Measurements from ENCODE around the gene GPI. TPM values are rescaled to one million over a fixed set of nuclear protein-coding genes. Genes with fewer than 3 reads are reported as not detected.

The GPI gene
- total RNA-seq, 2 donors from 2014 or later = 181 to 183 TPM

DNA sequence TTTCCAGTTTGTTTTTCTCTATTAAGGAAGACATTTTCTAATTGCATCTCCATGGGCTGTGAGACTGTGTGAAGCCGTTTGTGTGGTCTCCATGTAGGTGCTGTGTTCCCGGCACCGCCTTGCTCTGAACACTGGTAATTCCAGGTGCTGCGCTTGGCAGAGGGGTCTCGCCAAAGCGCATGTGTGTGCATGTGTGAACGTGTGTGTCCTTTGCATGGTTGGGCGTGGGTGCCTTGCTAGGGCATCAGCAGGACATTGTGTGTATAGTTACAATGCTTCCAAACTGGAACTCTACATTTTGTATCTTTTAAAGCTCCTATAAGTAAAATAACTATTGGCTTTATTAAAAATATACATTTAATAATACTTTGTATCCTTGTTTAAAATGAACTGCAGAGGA is 9.8 kb upstream of the GPI start:
- Mint-ChIP-seq H3K4me3 (no peak overlapping the region), H3K4me1 (peaks cover 9% of the 10 kb centered on the region), H3K36me3 (ENCODE audit: low read depth) (peaks cover 20% of the 10 kb centered on the region), H3K27me3 (ENCODE audit: insufficient read depth) (peaks cover 2% of the 10 kb centered on the region), H3K9me3 (no peaks in the 10 kb centered on the region), H3K27ac (no peak overlapping the region)
- H3K27me3 ChIP-seq (ENCODE audit: control insufficient read depth, insufficient read depth, low read length, poor library complexity, severe bottlenecking) = no peaks in the 10 kb centered on the region
- peaks cover 22% of the 10 kb centered on the region for H3K36me3 ChIP-seq (ENCODE audit: control insufficient read depth, insufficient read depth, low read length)
- no peaks in the 10 kb centered on the region for H3K9me3 ChIP-seq (ENCODE audit: control insufficient read depth, low read length)
- H3K4me1 ChIP-seq (ENCODE audit: control insufficient read depth, insufficient read depth, low read length) = no peaks in the 10 kb centered on the region
- H3K27ac ChIP-seq (ENCODE audit: low read depth, low read length) = no peak overlapping the region
- TF ChIP-seq, protein P1, sequence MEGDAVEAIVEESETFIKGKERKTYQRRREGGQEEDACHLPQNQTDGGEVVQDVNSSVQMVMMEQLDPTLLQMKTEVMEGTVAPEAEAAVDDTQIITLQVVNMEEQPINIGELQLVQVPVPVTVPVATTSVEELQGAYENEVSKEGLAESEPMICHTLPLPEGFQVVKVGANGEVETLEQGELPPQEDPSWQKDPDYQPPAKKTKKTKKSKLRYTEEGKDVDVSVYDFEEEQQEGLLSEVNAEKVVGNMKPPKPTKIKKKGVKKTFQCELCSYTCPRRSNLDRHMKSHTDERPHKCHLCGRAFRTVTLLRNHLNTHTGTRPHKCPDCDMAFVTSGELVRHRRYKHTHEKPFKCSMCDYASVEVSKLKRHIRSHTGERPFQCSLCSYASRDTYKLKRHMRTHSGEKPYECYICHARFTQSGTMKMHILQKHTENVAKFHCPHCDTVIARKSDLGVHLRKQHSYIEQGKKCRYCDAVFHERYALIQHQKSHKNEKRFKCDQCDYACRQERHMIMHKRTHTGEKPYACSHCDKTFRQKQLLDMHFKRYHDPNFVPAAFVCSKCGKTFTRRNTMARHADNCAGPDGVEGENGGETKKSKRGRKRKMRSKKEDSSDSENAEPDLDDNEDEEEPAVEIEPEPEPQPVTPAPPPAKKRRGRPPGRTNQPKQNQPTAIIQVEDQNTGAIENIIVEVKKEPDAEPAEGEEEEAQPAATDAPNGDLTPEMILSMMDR (conservative IDR thresholded peaks at IDR 0.05) = no peak
- DNase-seq = no peak
- WGBS, 2 experiments (ENCODE audit: insufficient coverage in 1 of 2, insufficient read length in 1 of 2) = 94 to 96% methylated on average over 4 to 8 of the region's 8 CpGs
- no peak overlapping the region for H3K4me3 ChIP-seq (ENCODE audit: low read length)
- no peak overlapping the region for H3K9ac ChIP-seq (ENCODE audit: extremely low read depth, low read length, poor library complexity, severe bottlenecking)

DNA sequence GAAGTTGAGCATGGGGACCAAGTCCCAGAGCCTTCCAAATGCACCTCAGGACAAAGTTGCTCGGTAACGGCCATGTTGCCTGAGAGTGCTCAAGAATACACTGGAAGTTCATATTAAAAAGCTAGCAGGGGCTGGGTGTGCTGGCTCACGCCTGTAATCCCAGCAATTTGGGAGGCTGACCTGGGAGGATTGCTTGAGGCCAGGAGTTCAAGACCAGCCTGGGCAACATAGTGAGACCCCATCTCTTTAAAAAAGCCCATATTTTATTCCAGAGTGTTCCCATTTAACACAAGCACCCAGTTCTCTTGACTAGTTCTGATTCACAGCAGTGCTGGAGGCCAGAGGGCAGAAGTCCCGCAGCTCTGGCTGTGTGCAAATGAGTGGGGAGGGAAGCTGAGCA is 8.1 kb upstream of the GPI start:
- H3K27me3 Mint-ChIP-seq (ENCODE audit: insufficient read depth) = peaks cover 2% of the 10 kb centered on the region
- H3K27me3 ChIP-seq (ENCODE audit: control insufficient read depth, insufficient read depth, low read length, poor library complexity, severe bottlenecking) = no peaks in the 10 kb centered on the region
- TF ChIP-seq, protein P1 (conservative IDR thresholded peaks at IDR 0.05) = no peak
- no peak overlapping the region for H3K4me3 ChIP-seq (ENCODE audit: low read length)
- no peak overlapping the region for H3K27ac ChIP-seq (ENCODE audit: low read depth, low read length)
- no peak for DNase-seq
- peaks cover 9% of the 10 kb centered on the region for H3K4me1 Mint-ChIP-seq
- peaks cover 13% of the 10 kb centered on the region for H3K36me3 ChIP-seq (ENCODE audit: control insufficient read depth, insufficient read depth, low read length)
- H3K9ac ChIP-seq (ENCODE audit: extremely low read depth, low read length, poor library complexity, severe bottlenecking) = no peak overlapping the region
- no peaks in the 10 kb centered on the region for H3K9me3 ChIP-seq (ENCODE audit: control insufficient read depth, low read length)
- no peaks in the 10 kb centered on the region for H3K9me3 Mint-ChIP-seq
- WGBS, 2 experiments (ENCODE audit: insufficient coverage in 1 of 2, insufficient read length in 1 of 2) = 89 to 90% methylated on average over 2 to 4 of the region's 4 CpGs
- H3K4me1 ChIP-seq (ENCODE audit: control insufficient read depth, insufficient read depth, low read length) = no peaks in the 10 kb centered on the region
- no peak overlapping the region for H3K27ac Mint-ChIP-seq
- no peak overlapping the region for H3K4me3 Mint-ChIP-seq
- H3K36me3 Mint-ChIP-seq (ENCODE audit: low read depth) = peaks cover 11% of the 10 kb centered on the region

DNA sequence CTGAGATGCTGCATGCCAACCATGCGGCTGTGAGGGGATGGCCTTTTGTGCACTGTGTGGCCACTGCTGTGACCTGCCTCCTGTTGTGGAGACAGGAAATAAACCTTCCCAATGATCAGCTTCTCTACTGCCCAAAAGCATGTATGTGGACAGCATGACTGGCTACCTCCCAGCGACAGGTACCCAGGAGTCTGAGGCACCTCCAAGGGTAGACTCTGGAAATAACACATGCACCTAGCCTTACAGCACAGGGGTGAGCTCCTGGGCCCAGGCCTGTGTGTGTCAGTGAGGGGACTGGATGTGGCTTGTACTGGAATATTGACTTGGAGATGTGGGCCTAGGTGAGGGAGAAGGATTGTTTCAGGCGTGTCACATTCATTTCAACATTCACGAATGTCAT is 7.6 kb upstream of the GPI start:
- DNase-seq = no peak
- Mint-ChIP-seq H3K4me3 (no peak overlapping the region), H3K4me1 (peaks cover 9% of the 10 kb centered on the region), H3K27me3 (ENCODE audit: insufficient read depth) (peaks cover 2% of the 10 kb centered on the region), H3K9me3 (no peaks in the 10 kb centered on the region), H3K36me3 (ENCODE audit: low read depth) (peaks cover 10% of the 10 kb centered on the region), H3K27ac (no peak overlapping the region)
- no peaks in the 10 kb centered on the region for H3K9me3 ChIP-seq (ENCODE audit: control insufficient read depth, low read length)
- WGBS, 2 experiments (ENCODE audit: insufficient coverage in 1 of 2, insufficient read length in 1 of 2) = 97% methylated on average over 4 of the region's 4 CpGs; no CpG with 5 or more reads in 1 of the 2 experiments
- H3K4me3 ChIP-seq (ENCODE audit: low read length) = no peak overlapping the region
- H3K27me3 ChIP-seq (ENCODE audit: control insufficient read depth, insufficient read depth, low read length, poor library complexity, severe bottlenecking) = no peaks in the 10 kb centered on the region
- TF ChIP-seq, protein P1 (conservative IDR thresholded peaks at IDR 0.05) = no peak
- peaks cover 13% of the 10 kb centered on the region for H3K36me3 ChIP-seq (ENCODE audit: control insufficient read depth, insufficient read depth, low read length)
- no peak overlapping the region for H3K9ac ChIP-seq (ENCODE audit: extremely low read depth, low read length, poor library complexity, severe bottlenecking)
- H3K27ac ChIP-seq (ENCODE audit: low read depth, low read length) = no peak overlapping the region
- no peaks in the 10 kb centered on the region for H3K4me1 ChIP-seq (ENCODE audit: control insufficient read depth, insufficient read depth, low read length)

All from endodermal cell (in vitro differentiated cells).